ENCODE results near the gene ADGRF3.
"Not testable (repeated sequence)": the region's sequence is repeated elsewhere in the genome, so short reads cannot be mapped to it uniquely, and the experiment has no call there.

Gene ADGRF3

DNA sequence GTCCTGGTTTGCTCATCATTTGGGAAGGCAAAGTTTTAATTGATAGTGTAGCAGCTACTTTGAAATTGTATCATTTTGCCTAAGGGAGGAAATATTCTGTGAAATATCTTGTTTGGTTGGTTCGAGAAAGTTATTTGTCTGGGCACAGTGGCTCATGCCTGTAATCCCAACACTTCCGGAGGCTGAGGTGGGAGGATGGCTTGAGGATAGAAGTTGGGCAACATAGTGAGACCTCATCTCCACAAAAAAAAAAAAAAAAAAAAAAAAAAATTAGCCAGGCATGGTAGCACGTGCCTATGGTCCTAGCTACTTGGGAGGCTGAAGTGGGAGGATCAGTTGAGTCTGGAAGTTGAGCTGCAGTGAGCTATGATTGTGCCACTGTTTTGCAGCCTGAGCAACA is 3.1 kb upstream of the ADGRF3 start:
- DNase-seq (ENCODE audit: low read depth) = no peak

DNA sequence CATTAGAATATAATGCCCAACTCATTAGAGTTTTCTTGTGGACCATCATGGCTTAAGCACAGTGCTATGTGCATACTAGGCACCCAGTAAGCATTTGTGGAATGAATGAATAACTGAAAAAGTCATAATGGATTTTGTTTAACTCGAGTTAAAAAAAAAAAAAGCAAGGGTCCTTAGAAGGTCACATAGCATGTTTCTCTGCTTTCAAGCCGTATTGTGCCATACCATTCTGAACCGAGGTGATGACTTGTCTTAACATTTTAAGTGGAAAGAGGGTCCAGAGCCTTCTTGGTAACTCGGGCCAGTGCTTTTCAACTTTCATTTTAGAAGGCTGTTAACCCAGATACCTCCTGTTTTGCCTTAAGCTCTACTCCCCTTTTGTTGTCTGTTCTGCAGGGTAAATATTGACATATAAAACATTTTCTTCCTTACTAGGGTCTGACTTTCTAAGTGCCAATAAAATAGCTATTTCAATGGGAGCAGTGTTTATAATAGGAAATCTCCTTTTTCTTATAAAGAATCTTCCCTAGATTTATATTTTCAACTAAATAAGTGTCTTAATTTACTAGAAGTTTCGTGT is 787 bp upstream of the ADGRF3 start:
- DNase-seq (ENCODE audit: low read depth) = no peak

DNA sequence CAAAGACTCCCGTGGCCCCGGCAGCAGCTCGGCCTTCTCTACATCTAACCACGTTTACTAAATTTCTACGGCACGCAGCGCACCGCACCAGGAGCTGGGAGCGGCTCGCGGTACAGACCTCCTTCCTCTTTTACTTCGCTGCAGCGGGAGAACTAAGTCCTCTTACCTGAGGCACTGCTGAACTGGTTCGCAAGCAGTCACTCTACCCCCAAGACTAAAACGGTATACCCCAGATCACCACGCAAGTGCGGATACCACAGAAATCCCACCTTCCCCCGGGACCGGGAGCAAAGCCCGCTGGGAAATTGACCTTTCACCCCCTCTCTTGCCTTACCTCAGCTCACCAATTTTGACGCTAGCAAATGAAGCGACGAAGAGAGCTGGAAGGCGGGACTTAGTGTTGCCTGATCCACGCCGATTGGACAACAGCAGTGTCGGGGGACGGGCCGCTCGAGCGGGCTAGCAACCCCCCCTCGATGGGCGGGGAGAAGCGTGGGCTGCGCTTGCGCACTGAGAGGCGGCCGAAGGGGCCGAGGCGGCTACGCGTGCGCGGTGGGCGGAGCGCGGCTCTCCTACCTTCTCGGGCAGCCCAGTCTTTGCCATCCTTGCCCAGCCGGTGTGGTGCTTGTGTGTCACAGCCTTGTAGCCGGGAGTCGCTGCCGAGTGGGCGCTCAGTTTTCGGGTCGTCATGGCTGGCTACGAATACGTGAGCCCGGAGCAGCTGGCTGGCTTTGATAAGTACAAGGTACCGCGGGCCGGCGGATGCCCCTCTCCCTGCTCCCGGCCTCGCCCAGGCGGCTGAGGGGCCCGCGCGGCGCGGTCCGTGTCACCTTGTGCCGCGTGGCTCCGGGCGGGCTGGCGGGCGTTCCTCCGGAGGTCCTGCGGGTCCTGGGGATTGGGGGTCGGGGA is 790 bp downstream of the ADGRF3 start, which contains the start of gene SELENOI:
Gene SELENOI (plus strand): TSS at position 599 of the 909 bp plus-strand sequence. CDS start 90 bp downstream, at position 689.
- DNase-seq (ENCODE audit: low read depth) = peak; percentile 98

DNA sequence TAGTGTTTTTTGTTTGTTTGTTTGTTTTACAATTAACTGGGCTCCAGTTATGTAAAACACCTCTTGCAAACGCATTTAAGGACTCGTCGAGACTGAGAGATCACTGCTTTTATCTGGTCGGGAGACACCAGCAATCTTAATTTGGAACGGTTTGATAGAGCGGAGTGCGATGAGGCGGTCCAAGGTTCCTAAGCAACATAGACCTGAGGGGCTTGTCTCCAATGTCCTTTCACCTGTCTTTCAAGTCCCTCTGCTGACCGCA is 1.4 kb downstream of the ADGRF3 start:
- no peak for DNase-seq (ENCODE audit: low read depth)

DNA sequence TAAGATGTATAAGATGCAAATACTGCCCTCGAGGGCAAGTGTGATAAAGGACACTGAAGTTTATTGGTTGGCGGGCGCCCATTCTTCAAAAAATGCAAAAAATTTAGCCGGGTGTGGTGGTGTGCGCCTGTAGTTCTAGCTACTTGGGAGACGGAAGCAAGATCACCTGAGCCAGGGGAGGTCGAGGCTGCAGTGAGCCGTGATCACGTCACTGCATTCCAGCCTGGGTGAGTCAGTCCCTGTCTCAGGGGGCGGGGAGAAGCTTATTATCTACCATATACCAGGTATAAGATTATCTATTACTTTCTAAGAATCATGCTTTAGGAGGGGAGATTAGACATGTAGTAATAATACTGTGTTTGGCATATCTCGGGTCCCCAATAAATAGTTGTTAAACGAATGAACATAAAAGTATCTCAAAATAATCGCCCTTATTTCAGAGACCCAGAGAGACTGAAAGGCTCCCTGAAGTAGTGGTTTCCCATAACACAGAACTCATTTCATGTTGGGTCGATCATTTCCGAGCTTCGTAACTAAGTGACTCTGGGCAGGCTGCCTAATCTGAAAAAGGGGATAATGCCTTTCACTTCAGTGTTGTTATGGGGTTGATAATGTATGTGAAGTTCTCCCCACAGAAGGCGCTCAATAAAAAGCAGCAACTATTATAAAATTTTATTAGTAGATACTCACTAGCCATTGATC is 1.9 kb downstream of the ADGRF3 start:
- DNase-seq (ENCODE audit: low read depth) = no peak

DNA sequence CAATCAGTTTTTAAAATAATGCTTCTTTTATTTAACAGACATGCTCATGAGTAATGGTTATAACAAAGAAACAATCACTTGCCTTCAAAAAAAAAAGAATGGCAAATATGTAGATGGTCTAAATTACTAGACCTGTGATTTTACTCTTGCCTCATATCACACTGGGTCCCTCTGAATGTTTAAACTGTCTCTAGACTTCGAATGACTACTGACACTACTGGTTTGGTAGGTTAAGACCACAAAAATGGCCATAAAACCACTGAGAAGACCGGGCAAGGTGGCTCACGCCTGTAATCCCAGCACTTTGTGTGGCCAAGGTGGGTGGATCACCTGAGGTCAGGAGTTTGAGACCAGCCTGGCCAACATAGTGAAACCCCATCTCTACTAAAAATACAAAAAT is 5.8 kb downstream of the ADGRF3 start:
- no peak for DNase-seq (ENCODE audit: low read depth)

DNA sequence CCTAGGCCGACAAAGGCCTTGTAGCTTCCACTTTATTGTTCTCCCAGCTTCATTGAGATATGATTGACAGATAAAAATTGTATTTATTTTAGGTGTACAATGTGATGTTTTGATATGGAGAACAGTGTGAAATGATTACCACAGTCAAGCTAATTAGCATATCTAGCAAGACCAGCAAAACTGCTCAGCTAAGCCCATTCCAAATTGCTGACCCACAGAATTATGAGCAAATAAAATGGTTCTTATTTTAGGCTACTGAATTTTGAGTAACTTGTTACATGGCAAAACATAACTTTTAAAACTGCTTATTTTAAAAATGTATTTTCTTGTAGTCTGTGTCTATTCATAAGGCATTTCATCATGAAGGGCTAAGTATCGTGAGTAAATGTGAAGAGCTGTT is 9.3 kb downstream of the ADGRF3 start:
- DNase-seq (ENCODE audit: low read depth) = no peak

DNA sequence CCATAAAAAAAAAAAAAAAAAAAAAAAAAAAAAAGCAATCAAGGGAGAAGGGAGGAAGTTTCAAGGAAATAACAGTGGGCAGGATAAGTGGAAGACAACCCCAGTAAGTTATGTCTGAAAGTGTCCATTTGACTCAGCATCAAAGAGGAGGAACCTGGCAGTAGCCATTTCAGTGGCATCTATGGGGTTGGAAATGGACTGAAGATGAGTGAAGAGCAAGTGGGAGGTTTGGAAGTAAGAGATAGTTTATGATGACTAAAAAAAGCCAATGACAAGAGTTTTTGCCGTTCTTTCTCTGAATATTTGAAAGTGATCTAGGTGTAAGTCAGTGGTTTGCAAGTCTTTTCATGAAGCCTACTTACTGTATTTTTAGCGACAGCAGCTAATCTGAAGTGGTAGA is 9.9 kb downstream of the ADGRF3 start:
- DNase-seq (ENCODE audit: low read depth) = no peak

DNA sequence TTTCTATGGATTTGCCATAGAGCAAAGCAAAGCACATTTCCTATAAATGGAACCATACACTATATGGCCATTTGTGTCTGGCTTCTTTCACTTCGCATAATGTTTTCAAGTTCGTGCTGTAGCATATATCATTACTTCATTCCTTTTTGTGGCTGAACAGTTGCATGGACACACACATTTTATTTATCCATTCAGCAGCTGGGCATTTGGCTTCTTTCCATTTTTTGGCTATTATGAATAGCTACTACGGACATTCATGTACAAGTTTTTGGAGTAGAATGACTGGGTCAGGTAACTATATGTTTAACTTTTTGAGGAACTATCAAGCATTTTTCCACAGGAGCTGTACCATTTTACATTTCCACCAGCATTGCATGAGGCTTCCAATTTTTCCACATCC is 11.4 kb downstream of the ADGRF3 start:
- no peak for DNase-seq (ENCODE audit: low read depth)

DNA sequence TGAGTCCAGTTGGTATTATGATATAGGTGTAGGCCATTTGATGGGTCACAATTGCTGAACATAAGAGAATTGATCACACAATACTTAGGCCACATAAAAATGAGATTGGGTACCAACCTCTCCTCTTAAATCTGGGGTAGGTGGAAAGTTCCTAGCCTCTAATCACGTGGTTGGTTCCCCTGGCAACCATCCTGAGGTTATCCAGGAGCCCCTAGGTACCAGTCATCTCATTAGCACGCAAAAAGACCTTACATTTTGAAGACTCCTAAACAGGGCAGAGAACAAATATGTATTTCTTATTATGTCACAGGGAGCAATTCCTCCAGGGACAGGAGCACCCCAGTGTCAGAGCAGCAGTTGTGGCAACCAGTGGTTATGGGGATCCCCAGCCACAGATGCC is 13.3 kb downstream of the ADGRF3 start:
- no peak for DNase-seq (ENCODE audit: low read depth)

DNA sequence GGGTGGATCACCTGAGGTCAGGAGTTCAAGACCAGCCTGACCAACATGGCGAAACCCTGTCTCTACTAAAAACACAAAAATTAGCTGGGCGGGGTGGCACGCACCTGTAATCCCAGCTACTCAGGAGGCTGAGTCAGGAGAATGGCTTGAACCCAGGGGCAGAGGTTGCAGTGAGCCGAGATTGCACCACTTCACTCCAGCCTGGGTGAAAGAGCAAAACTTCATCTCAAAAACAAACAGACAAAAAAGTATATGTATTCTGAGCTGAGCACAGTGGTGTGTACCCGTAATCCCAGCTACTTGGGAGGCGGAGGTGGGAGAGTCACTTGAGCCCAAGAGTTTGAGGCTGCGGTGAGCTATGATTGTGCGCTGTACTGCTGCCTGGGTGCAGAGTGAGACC is 15.3 kb downstream of the ADGRF3 start:
- not testable (repeated sequence) for DNase-seq (ENCODE audit: low read depth)

DNA sequence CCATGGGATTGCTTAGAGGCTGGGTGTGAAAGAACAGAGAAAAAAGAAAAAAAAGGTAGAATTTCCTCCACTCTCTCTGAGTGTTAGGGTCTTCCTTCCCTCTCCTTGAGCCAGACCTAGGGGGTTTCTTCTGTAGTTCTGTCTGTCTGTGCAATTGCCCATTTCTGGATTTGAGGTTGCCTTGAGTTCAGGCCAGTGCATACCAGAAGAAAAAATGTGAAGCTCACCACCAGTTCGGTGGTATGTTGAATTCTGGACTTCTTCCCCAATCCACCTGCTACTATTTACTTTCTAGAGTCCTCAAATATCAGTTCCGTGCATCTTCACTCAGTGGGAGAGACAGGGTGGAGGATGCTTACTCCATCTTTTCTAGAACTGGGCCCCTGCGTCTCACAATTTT is 16.0 kb downstream of the ADGRF3 start:
- no peak for DNase-seq (ENCODE audit: low read depth)

DNA sequence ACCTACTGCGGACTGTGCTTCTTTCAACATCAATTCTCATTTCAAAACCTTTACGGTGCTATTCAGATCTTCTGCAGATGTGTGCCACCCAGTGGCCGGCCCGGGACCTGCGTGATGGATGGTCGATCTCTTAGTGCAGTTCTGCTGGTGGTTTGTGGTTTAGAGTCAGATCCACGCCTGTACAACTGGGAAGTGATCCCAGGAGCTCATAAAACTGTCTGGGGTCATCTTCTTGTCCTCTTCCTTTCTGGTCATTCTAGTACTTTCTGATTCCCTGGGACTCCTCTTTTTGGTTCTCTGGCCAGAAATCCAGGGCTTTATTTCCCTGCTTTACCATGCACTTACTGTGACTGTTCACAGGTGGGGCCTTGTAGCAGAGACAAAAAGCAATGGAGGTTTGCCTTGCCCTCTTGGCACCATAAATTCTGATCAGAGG is 16.5 kb downstream of the ADGRF3 start:
- DNase-seq (ENCODE audit: low read depth) = peak; percentile 45

DNA sequence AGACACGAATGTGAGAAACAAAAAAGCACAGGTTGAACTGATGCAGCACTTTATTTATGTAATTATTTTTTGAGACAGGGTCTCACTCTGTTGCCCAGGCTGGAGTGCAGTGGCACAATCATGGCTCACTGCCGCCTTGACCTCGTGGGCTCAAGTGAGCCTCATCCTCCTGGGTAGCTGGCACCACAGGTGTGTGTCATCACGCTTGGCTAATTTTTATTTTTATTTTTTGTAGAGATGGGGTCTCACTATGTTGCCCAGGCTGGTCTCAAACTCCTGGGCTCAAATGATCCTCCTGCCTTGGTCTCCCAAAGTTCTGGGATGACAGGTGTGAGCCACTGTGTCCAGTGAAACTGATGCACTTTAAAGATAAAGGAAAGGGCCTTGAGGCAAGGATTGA is 17.5 kb downstream of the ADGRF3 start:
- not testable (repeated sequence) for DNase-seq (ENCODE audit: low read depth)

DNA sequence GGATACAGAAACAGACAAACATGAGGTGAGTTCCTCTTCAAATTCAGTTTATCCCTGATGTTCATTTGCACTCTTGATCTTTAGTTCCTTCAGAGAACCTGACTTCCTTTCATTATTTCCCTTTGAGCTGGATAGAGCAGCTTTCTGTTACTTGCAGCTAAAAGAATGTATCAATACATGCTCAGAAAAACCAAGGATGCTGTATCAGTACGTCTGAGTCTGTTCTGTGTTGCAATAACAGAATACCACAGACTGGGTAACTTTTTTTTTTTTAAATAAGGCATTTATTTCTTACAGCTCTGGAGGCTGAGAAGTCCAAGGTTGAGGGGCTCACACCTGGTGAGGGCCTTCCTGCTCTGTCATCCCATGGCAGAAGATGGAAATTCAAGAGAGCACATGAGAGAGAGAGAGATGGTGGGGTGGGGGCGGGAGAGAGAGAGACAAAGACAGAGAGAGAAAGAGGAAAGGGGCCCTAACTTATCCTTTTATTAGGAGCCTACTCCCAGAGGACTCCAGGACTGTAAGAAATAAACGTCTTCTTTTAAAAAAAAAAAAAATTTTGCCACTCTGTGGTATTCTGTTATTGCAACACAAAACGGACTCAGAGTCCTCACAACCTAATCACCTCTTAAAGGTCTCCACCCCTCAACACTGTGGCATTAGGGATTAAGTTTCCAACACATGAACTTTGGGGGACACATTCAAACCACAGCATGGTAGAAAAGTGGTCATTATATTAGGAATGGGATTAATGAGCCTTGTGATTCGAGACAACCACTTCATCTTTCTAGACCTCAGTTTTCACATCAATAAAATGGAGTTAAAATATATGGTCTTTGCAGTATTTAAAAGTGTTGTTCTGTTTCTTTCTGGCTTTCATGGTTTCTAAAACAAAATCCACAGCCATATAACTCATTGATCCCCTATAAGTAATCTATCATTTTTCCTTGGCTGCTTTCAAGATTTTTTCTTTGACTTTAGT is 19.0 kb downstream of the ADGRF3 start:
- no peak for DNase-seq (ENCODE audit: low read depth)

DNA sequence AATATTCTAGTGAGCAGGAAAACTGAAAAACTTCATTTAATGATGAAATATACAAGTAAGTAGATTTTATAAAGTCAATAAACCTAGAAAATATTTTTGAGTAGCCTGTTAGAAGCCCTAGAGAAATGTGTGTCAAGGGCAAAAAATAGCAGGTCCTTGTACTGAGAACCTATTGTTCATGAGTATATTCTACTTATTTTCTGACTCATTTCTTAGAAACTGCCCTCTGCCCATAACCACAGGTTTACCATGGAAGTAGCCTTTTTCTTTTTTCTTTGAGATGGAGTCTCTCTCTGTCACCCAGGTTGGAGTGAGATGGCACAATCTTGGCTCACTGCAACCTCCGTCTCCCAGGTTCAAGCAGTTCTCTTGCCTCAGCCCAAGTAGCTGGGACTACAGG is 20.1 kb downstream of the ADGRF3 start:
- no peak for DNase-seq (ENCODE audit: low read depth)

DNA sequence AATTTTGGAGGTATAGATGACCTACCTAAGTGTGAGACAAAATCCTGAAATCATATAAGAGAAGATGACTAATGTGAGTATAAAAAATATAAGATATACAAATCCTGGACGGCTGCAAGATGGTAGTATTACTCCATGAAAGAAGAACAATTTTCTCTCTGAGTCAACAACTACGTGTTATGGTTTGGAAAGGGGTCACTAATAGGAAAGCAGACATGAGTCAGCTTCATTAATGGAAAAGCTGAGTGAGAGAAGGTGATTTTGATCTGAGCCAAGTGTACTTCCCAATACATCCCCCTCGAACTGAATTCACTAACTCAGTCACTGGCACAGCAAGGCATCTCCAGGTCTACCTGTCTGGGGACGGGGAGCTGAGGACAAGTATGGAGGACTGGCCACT is 20.7 kb downstream of the ADGRF3 start:
- DNase-seq (ENCODE audit: low read depth) = no peak

DNA sequence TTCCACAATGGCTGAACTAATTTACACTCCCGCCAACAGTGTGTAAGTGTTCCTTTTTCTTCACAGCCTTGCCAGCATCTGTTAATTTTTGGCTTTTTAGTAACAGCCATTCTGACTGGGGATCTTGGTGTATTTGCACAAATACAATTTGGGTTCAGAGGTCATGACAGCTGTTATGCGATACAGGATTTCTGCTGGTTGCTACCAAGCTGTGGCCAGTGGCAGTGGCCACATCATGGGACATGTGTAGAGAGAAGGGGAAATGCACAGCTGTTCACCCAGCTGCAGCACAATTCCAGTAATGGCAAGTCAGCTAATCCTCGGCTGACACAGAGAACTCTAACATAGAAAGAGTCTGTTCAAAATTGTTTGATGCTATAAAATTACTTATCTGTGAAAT is 21.7 kb downstream of the ADGRF3 start:
- no peak for DNase-seq (ENCODE audit: low read depth)

DNA sequence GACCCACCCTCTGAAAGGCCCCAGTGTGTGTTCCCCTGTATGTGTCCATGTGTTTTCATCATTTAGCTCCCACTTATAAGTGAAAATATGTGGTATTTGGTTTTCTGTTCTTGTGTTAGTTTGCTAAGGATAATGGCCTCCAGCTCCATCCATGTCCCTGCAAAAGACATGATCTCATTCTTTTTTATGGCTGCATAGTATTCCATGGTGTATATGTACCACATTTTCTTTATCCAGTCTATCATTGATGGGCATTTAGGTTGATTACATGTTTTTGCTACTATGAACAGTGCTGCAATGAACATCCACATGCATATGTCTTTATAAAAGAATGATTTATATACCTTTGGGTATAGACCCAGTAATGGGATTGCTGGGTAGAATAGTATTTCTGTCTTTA is 22.1 kb downstream of the ADGRF3 start:
- DNase-seq (ENCODE audit: low read depth) = not testable (repeated sequence)

DNA sequence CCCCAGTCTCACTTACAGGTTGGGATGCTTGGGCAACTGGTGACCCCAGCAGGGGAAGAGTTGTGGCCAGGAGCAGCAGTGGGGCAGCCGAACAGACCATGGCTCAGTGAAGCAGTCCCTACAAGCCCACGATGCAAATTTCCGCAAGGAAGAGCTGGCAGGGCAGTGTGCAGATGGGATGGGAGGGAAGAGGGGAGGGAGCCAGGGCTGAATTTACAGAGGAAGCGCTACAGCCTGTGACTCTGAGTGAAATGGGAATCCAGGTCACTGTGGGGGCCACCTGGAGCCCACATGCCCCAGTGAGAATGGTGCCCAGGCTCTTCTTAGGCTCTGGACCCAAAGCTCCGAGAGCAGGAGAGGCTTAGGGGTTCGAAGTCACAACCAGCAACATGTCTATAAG is 27.6 kb downstream of the ADGRF3 start:
- DNase-seq (ENCODE audit: low read depth) = no peak

DNA sequence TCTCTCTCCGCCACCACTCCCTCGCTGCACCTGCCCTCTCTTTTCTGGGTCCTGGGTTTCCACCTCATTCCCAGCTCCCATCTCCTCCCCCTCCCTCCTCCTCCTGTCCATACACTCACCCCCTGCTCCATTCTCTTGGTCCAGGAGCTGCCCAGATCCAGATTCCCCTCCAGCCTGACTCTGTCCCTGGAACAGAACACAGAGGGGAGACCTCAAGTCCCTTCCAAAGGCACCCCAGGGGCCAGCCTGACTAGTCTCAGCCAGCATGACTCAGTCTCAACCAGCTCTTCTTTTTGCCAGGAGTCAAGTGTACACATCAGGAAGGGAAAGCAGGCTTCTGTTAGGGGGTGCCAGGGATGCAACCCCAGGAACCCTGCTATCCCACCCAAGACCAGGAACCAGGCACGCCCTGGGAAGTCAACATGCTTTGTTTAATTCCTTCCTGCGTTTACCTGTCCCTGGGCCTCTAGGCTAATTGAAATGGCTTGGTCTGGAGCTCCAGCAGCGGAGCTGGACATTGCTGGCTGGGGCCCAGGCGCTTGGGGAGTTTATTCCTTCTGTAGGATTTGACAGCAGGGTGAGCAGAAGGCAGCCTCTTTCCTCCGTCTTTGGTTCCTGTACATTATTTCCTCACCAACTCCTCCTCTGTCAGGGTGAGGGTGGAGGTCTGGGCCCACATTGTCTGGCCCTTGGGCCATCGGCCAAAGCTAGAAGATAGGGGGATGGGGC is 29.0 kb downstream of the ADGRF3 start:
- DNase-seq (ENCODE audit: low read depth) = no peak
